AG20443 (cell line): Measurements from ENCODE around the gene RAD51B.
"Not testable (repeated sequence)": the region's sequence is repeated elsewhere in the genome, so short reads cannot be mapped to it uniquely, and the experiment has no call there.

Experiments used
- DNase-seq: peaks from one replicate; pipeline ENCODE4 v3.0.0; 2012; ENCODE audit warnings: low spot score, mixed read lengths

RAD51B gene

DNA sequence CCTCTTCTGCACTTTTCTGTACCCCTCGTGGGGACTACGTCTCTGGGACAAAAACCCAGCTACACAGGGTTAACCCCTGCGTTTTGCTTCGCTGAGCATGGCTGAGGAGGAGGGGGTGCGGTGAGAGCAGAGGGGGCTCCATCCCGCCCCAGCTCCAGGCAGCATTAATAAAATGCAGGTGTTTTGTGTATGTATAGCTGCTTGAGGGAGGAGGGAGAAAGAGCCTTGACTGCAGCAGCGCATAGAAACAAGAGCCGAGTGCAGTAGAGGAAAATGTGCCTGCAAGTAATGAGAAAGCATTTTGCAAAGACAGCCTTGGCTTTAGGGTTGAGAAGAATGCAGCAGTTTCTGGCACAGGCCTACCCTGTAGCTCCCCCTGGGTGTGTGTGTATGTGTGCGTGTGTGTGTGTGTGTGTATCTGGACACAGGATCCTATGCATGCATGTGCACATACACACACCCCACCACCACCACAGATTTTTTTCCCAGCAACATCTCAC is 869.3 kb downstream of the RAD51B start:
- no peak for DNase-seq

DNA sequence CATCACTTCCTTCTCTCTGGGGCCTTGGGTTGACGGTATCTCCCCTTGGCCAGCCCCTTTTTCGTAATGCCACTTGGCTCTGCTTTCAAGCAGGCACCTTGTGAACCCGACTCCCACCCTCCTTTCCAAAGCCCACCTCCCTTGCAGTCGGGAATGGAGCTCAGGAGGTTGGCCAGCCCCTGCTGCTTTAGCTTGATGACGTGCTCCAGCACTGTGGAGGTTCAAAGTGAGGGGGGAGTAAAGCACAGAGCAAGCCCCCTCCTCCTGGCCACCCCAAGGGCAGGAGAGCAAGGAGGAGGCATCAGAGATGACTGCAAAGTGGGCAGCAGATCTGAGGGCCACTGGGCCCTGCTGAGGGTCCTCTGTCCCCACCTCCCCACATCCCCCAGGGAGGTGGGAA is 869.9 kb downstream of the RAD51B start:
- DNase-seq, result no peak

DNA sequence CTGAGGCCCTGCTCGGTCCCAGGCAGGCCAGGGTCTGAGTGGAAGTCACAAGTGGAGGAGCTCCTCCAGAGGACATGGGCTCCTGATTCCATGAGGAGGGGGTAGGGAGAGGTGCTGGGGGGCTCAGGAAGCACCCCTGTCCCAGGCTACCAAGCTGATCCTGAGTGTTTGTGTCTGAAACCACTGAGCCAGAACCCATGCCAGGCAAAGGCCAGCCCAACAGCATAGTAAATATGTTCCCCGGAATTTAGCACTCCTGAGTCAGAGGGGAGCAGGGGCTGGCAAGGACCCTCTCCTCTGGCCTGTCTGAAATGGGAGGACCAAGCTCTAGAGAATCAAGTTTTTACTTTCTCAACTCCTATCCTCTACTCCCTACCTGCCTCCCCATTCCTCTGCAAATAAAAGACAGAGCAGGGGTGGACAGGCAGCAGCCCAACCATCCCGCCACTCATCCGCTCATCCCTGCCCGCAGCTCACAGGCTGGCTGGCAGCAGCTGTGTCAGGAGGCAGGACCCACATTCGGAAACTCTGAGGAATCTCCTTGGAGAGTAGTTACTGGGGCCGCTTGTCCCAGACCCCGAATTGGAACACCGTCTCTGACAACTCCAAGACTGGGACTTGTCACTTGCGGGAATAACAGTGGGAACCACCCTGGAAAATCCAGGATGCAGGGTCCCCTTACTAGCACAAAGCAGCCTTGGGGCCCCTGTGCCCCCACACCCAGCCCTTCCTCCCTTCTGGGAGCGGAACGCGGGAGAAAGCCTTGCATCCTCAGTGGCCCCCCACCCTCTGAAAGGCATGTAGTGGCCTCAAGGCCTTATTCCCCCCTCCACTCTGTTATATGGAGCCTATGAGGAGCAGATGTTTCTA is 870.7 kb downstream of the RAD51B start:
- DNase-seq, result no peak

DNA sequence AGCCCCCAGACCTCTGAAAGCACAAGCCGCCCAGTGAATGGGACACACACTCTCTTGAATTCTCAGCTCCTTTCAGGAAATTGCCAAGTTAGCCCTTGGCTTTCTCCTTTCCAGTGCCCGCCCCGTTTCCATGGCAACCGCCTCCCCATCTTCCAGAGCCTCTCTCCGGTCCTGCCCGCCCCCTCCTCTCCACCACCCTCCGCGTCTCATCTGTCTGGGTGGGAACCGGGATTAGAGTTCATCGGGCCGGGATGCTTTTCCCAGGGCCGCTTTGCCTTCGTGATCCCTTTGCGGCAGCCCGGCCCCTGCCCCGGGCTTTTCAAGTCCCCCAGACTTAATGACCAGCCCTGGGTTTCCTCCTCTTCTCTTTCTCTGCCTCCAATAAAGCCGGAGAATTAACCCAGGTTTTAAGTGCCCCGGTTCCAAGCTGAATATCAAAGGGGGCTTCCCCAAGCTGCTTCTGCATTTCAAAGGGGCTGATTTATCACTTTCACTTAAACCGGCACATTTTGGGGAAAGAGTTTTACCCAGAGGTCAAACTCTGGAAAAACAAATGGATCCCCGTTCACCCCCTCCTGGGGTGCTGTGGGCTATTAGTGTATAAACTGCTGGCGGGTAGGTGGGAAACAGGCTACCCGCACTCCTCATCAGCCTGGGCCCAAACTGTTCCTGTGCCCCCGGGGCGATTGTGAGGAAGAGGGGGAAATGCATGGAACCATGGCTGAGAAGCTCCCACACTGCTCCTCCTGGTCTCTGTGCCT is 871.6 kb downstream of the RAD51B start:
- no peak for DNase-seq

DNA sequence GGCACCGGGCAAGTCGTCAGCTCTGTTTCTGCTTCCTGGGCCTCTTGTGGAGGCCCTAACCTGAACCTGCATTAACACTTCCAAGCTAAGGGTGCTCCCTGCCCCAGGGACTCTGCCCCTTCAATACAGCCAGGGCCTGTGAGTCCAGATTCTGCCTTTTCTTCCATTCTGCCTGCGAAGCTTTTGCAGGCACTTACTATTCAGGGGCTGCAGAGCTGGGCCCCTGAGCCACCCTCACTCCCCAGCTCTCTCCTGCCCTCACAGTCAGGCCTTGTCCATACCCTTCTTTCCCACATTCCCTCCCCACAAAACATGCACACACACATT is 872.2 kb downstream of the RAD51B start:
- DNase-seq, result no peak

DNA sequence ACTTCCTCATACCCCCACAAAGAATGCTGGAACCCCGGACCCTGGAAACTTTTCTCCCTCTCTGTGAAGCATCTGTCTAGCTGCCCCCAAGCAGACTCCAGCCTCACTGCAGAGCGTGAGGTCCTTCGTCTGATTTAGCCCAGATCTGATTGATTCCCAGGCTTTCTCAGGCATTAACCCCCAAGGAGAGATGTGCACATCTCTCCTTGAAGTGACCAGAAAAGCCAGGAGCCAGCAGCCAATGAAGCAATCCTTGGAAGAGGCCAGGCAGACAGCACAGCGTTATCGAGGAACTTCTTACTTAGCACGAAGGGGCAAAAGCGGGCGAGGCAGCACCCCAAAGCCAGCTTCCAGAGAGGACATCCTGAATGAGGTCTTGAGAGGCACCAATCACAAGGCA is 872.6 kb downstream of the RAD51B start:
- no peak for DNase-seq

DNA sequence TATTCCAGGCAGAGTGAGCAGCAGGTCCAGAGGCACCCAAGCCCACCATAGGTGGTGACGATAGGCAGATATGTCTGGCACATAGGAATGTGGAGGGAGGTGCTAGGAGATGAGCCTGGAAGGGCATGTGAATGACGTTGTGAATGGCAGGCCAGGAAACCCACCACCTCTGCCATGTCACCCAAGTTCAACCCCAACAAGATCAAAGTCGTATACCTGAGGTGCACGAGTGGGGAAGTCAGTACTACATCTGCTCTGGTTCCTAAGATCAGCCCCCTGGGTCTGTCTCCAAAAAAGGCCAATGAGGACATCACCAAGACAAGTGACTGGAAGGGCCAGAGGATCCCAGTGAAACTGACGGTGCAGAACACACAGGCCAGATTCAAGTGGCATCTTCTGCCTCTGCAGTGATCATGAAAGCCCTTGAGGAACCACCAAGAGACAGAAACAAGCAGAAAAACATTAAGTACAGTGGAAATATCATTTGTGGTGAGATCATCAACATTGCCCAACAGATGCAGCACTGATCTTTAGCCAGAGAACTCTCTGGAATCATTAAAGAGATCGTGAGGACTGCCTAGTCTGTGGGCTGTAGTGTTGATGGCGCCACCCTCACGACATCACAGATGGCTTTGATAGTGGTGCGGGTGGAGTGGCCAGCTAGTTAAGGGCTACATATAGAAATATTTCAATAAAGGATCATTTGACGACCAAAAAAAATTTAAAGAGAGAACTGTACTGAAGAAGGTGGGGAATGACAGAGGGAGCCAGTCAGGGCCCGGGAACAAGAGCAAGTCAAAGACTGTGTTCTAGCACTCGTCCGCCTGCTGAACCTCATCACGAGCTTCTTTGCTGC is 873.6 kb downstream of the RAD51B start:
- DNase-seq, result peak; percentile 66

DNA sequence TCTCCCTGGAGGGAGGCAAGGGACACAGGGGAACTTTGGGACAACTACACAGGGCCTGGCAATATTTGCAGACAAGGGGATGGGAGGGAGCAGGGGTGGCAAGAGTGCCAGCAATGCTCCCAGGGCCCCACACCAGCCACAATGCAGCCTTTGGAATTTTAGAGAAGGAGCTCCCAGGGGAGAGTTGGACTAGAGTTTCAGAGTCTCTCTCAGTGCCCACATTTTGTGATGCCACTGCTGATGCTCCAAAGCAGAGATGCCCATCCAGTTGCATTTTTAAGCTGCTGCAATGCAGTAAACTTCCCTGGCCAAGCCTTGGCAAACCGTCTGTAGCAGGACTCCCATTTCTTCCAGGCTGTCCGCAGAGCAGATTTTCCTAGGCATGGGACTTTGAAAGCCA is 874.3 kb downstream of the RAD51B start:
- no peak for DNase-seq

DNA sequence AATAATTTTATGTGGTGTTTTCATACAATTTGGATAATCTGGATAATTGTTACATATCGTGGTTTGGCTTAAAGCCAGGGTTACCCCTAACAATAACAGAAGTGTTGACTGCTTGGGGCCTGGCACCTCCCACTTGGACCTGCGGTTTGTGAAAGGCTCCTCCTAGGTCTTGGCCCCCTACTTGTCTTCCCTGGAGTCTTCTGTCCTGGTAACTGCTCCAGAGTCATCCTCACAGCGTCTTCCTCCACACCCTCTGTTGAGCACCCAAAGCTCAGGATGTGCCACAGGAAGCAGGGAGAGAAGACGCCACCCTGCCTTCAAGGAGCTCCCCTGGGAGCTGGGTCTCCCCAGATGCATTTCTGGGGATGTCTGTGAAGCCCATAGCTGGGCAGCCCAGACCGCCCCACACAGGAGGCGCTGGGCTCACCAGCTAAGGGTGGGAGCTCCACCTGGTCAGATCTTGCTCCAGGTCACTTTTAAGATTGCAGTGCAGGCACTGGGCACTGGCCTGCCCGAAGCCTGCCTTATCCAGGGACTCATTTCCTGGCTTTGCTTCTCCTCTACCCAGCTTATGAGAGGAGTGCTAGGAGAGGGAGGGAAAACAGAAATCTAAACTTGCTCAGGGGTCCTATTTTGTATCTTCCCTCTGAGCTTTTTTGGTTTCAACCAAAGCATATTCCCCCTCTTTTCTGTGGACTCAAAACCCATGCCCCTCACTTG is 875.1 kb downstream of the RAD51B start:
- peak; percentile 61 for DNase-seq

DNA sequence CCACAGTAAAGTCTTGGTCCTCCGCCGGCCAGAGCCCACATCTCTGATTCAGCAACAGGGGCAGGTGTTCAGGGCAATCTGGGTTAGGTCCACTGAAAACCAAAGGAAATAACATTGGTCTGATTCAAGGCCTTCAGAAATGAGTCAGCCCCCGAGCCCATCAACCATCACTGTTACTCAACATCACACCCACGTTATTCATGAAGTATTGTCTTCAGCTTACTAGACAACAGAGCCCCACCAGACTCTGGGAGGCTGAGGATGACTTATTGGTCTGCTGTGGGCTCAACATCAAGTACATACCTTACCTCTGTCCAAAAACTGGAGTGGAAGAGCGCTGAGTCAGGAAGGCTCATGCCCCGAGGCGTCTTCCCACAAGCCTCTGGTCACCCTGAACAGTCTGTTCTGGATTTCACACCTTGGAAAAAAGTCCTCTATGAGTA is 875.8 kb downstream of the RAD51B start:
- peak; percentile 94 for DNase-seq

DNA sequence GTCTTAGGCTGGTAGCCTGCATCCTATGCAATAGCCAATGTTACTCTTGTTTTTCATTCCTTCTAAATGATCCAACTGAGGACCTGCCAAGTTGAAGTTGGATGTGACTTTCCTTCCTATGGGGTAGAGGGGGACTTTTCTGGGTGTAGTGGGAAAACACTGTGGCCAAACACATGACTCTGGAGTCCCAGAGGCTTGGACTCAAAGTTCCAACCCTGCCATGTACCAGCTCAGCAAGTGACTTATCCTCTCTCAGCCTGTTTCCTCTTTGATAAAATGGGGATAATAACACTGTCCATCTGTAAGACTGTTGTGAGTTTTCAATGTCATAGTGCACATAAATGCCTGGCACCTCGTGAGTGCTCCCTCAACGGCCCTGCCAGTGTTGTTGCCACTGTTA is 876.3 kb downstream of the RAD51B start:
- peak; percentile 52 for DNase-seq

DNA sequence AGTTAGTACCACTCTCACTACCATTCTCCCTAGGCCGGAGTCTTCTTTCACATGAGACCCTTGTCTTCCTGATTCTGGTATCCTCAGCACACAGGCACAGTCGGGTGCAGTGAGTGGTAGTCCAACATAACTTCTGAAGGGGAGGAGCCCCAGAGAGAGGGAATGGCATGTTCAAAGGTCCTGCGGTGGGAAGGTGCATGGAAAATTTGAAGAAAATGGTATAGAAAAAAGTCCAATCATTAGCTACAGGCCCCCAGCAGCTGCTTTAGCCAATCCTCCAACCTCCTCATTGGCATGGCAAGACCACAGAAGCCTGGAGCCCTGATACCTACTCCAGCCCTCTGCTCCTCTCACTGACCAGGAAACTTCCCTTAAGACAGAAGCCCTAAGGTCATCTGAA is 876.7 kb downstream of the RAD51B start:
- DNase-seq, result no peak

DNA sequence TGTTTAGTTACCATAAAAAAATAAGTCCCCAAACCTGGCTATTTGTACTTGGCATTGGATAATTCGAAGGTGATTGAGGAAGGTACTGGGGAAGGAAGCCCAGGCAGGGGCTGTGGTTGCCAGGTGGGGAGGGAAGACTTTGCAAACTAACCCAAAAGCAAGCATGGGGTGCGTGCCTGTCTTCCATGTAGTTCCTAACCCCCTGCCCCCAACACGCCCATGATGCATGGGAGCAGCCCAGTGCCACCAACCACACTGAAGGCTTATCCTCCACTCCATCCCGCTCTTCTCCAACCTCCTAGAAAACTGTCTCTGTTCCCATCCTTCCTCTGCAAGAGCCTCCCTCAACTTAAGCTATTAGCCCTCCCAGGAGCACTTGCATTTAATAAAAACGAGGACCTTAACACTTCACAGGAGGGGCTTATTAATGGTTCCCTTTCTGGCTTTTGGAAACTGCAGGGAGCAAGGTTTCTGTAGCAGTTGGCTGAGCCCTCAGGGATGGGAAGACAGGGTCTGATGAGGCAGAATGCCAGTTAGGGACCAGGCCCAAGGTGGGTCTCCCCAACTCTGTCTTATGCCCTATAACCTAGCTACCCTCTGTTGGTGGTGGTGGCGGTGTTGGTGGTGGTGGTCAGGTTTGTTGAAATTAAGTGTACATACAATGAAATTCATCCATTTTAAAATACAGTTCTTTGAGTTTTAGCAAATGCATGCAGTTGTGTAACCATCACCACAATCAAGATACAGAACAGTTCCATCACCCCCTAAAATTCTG is 877.3 kb downstream of the RAD51B start:
- no peak for DNase-seq

DNA sequence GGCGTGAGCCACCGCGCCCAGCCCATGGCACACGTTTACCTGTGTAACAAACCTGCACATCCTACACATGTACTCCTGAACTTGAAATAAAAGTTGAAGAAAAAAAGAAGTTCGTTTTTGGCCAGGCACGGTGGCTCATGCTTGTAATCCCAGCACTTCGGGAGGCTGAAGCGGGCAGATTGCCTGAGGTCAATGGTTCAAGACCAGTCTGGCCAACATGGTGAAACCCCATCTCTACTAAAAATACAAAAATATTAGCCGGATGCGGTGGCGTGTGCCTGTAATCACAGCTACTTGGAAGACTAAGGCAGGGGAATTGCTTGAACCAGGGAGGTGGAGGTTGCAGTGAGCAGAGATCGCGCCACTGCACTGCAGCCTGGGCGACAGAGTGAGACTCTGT is 879.2 kb downstream of the RAD51B start:
- DNase-seq, result not testable (repeated sequence)

DNA sequence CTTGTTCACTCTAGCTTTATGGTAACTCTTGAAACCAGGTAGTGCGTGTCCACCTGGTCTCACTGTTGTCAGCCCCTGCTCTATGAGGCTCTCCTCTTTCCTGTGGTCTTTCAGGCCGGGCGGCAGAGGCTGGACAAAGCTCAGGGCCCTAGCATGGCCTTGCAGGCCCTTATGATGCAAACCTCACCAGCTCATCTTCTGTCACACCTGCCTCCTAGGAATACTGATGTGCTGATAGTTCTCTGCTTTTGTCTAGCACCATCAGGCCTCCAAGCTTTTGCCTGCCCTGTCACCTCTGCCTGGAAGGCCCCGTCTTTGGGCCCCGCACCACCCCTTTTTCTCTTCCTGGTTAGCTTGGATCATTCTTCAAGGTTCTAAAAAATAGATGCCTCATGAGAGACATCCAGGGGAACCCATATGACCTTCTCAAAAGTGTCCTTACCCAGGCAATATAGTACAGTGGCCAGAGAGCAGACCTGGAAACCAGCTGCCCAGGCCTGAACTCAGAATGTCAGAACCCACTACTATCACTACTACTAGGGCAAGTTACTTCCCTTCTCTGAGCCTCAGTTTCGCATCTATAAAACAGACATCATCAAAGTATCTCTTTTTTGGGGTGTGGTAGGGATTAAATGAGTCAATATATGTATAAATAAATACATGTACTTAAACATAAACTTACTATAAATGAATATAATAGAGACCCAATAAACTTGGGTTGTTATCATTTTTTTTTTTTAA is 881.6 kb downstream of the RAD51B start:
- DNase-seq, result no peak

DNA sequence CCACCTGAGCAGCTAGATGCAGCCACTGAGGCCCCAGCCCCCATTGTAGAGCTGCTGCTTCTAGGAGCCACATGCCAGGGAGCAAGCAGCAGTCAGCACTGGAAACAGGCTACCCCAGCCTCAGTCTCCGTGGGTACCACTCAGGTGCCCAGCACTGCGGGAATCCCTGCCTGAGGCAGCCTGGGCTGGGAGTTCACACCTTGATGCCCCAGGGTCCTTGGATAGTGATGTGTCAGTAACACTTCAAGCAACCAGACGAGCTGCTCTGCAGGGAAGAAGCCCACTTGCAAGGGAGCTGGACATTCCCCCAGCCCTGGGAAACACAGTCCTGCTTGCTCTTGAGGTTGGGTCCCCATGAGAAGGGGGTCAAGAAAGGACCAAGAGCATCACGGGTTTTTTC is 882.6 kb downstream of the RAD51B start:
- no peak for DNase-seq

DNA sequence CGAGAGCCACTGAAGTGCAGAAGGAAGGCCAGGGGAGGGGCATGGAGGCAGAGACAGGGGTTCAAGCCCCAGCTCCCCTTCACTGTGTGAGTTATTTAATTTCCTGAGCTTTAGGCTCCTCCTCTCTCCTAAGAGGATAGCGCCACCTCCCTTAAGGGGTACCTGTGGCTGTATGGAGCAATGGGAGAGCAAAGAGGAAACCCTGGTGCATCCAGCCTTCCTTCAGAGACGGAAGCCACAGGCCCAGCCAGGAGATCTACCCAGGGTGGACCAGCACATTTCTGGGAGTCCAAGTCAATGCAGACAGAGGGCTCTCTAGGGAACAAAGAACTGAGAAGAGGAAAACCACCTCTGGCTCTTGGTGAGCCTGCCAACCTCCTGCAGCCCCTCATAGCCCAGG is 883.0 kb downstream of the RAD51B start:
- no peak for DNase-seq

DNA sequence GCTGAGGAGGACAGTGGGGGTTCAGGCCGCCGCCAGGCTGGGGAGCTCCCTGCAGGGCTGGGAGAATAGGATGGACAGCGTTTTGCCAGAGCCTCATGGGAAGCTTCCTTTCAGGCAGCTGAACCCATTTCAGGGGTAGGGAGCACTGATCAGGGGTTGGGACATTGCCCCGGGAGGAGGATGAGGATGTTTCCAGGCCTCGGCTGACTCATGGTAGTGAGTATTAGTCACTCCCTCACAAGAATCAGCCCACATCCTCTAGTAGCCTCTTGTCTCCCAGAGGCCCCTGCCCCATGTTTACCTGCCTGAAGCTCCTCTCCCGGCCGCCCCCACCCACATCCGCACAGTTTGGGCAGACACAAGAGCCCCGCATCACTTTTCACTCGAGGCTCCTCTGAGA is 883.5 kb downstream of the RAD51B start:
- peak; percentile 77 for DNase-seq

DNA sequence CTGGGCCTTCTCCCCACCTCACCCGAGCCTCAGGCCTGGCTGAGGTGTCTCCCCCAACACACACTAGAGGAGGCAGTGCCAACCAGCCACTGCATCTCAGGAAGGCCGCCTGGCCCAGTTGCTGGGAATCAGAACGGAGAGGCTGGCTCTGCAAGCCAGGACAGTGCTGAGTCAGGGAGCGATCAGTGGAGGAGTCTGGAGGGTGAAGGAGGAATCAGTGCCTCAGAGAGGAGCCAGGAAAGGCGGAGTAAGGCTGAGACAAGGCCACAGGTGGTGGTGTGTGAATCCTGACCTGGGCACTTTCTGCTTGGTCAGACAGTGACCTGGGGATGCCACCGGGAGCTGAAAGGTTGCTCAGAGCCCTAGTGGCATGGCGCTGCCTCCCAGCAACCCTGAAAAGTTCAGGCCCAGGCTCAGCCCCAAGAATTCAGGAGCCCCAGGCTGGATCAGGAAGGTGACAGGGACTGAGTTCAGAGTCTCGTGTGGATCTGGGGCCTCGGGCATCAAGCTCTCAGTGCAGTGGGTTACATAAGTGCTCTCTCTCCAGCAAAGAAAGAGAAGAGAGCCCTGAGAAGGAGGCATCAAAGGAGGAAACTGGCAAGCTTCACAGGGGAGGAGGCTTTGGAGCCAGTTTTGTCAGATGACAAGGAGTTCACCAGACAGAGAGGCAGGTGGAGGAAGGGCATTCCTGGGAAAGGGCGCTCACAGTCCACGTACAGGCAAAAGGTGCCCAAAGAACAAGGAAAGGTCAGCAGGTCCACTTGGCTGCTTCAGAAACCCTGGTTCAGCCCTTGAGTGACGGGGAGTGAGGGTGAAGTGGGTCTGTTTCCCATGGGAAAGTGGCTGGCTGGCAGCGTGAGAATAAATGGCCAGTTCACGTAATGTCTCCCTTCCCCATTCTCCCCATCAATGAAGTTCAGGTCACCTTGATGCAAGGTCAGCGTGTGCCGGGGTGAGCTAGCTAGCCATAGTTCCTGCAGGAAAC is 885.4 kb downstream of the RAD51B start:
- peak; percentile 77 for DNase-seq
